GM12872 (cell line): ENCODE results near the gene PRCC.

ENCODE experiments used
- TF ChIP-seq, protein P1 (sequence below): IDR thresholded peaks from 3 replicates; pipeline ENCODE4 v1.5.1; 2011; ENCODE audit warnings: low read depth, mild to moderate bottlenecking, low read length, moderate library complexity; ENCODE audit not compliant: insufficient read depth

PRCC gene

DNA sequence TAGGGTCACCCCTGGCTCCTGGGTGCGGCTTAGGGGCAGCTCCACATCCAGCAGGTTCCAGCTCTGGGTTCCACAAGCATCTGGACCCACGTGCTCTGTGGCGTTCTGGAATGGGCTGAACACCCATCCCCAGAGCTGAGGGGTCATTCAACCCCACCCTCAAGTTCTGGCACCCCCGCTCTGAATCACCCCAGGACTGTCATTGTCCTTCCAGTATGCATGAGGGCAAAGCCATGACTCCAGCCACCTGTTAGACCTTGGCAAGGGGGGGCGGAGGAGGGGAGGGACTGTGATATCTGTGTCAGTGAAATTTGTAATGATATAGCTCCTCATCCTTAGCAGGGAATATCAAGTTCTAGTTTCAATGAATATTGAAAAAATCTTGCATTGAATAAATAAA is 79.3 kb downstream of the PRCC start:
- TF ChIP-seq, protein P1, sequence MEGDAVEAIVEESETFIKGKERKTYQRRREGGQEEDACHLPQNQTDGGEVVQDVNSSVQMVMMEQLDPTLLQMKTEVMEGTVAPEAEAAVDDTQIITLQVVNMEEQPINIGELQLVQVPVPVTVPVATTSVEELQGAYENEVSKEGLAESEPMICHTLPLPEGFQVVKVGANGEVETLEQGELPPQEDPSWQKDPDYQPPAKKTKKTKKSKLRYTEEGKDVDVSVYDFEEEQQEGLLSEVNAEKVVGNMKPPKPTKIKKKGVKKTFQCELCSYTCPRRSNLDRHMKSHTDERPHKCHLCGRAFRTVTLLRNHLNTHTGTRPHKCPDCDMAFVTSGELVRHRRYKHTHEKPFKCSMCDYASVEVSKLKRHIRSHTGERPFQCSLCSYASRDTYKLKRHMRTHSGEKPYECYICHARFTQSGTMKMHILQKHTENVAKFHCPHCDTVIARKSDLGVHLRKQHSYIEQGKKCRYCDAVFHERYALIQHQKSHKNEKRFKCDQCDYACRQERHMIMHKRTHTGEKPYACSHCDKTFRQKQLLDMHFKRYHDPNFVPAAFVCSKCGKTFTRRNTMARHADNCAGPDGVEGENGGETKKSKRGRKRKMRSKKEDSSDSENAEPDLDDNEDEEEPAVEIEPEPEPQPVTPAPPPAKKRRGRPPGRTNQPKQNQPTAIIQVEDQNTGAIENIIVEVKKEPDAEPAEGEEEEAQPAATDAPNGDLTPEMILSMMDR, result no peak

DNA sequence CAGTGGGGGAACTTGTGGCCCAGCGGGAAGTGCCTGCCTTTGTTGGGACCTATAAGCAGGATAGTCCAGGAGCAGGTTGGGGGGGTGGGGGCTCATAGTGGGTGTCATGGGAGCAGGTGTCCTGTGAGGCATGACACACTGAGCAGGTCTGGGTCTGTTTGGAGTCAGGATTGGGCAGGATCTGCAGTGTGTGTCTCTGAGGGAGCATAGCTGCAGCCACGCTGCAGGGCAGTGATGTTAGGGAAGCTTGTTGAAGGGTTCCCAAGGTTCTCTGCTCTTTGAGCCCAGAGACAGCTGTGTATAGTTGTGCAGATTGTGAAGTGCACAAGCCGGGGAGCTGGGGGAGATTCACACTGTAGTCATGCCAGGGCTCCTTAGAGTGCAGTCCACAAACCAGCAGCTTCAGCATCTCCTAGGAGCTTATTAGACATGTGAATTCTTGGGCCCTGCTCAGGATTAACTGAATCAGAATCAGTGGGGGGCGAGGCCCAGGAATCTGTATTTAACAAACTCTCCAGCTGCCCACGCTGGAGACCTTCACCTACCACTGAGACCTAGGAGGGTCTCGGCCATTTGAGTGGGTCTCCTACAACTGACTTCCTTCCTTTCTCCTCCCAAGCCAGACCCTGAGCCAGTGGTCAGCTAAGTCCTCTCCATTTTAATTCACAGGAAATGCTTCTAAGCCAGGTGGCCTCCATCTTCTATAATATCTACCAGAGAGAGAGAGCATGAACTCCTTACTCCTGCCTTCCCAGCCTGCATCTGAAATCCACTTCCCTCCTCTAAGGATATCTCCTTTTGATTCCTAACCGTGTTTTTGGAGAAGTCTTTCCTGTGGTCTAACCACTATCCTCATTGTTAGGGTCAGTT is 80.5 kb downstream of the PRCC start:
- TF ChIP-seq, protein P1, result no peak

DNA sequence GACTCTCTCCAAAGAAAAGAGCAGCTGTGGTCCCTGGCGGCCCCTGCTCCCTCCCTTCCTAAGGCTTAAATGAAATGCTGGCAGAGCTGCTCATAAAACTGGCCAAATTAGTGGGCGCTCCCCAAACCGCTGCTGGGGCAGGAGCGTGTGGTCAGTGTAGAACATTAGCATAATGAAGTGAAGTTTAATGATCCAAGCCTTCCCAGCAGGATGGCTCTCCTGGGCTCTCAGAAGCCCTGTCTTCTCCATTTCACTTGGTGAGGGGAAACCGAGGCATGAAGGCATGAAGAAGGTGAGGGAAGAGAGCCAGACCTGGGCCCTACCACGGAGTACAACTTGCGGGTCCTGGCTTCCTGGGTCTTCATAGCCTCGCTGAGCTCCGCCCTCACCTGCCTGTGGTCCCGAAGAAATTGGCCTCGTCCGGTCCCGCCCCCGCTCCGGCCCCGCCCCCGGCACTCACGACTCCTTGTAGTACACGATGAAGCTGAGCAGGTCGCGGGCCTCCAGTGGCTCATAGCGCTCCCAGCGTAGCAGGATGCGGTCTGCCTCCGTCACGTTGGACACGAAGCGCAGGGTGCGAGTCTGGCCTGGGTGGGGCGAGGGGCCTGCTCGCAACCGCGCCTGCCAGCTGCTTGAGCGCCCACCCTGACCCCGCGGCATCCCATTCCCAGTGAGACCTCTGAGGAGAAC is 81.3 kb downstream of the PRCC start:
- TF ChIP-seq, protein P1, result no peak

DNA sequence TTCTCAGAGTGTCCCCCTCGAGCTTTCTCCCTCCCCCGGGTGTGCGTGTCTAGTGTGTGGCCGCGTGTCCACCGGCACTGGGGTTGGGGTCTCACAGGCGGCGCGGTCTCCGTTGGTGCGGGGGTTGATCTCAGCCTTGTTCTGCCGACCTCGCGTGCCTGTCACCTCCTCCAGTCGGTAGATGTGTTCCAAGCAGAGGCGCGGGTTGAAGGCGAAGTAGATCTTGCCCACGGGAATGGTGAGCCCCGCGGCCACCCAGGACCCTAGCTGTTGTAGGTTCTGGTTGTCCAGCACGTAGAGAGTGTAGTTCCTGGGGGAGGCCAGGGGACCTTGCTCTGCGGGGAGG is 81.8 kb downstream of the PRCC start:
- TF ChIP-seq, protein P1, result no peak
